Neutrophil (primary cell): ENCODE data around the gene PLCZ1.

Experiments
- H3K27ac ChIP-seq: fragments of 200-600 bp; sonication (generic); 2 replicates; pipeline ENCODE4 v1.5.1; 2016; ENCODE audit warnings: mild to moderate bottlenecking, moderate library complexity
- H3K27me3 ChIP-seq: fragments of 200-600 bp; sonication (generic); 2 replicates; pipeline ENCODE4 v1.6.0; 2016; ENCODE audit warnings: mild to moderate bottlenecking
- H3K36me3 ChIP-seq: fragments of 200-600 bp; sonication (generic); 2 replicates; pipeline ENCODE4 v1.5.1; 2017
- H3K4me1 ChIP-seq, 2 experiments: fragments of 200-600 bp in 1 of 2; sonication (generic) in 1 of 2; 1 replicate in 1 of 2; 2 replicates in 1 of 2; pipeline versions ENCODE4 v1.5.1 to v1.6.1; 2013 to 2016; ENCODE audit warnings: low read depth in 1 of 2, low read length in 1 of 2, mild to moderate bottlenecking in 1 of 2, moderate library complexity in 1 of 2; ENCODE audit not compliant: control insufficient read depth in 1 of 2, insufficient read depth in 1 of 2
- H3K4me3 ChIP-seq, 2 experiments: fragments of 200-600 bp in 1 of 2; sonication (generic) in 1 of 2; 1 replicate in 1 of 2; 2 replicates in 1 of 2; pipeline ENCODE4 v1.5.1; 2013 to 2016; ENCODE audit warnings: low read depth in 1 of 2, low read length in 1 of 2, mild to moderate bottlenecking in 1 of 2, moderate library complexity in 1 of 2
- H3K9me3 ChIP-seq: fragments of 200-600 bp; sonication (generic); 2 replicates; pipeline ENCODE4 v1.5.1; 2016
- CTCF ChIP-seq: fragments of 200-600 bp; sonication (generic); IDR thresholded peaks from 2 replicates; pipeline ENCODE4 v1.5.1; 2016; ENCODE audit warnings: antibody characterized with exemption

Gene PLCZ1

GRCh38 chr12:18683327-18684013 lies 54.3 kb downstream of the PLCZ1 start:
- no peaks in the 10 kb centered on the region for H3K9me3 ChIP-seq
- H3K27me3 ChIP-seq: no peaks in the 10 kb centered on the region
- no peak overlapping the region for H3K27ac ChIP-seq
- no peaks in the 10 kb centered on the region for H3K36me3 ChIP-seq
- TF ChIP-seq CTCF: no peak
- H3K4me3 ChIP-seq: no peak overlapping the region
- H3K4me1 ChIP-seq: no peaks in the 10 kb centered on the region

- H3K4me3 ChIP-seq: no peak overlapping the region
- TF ChIP-seq CTCF: no peak
- no peaks in the 10 kb centered on the region for H3K36me3 ChIP-seq
- H3K4me1 ChIP-seq: no peaks in the 10 kb centered on the region
- no peaks in the 10 kb centered on the region for H3K9me3 ChIP-seq
- no peaks in the 10 kb centered on the region for H3K27me3 ChIP-seq
- H3K27ac ChIP-seq: no peak overlapping the region
These were observed 56.0 kb downstream of the PLCZ1 start for GRCh38 chr12:18681818-18682217.

- H3K9me3 ChIP-seq: no peaks in the 10 kb centered on the region
- no peaks in the 10 kb centered on the region for H3K36me3 ChIP-seq
- no peaks in the 10 kb centered on the region for H3K4me1 ChIP-seq
- no peak overlapping the region for H3K4me3 ChIP-seq
- H3K27me3 ChIP-seq: no peaks in the 10 kb centered on the region
- no peak for TF ChIP-seq CTCF
- no peak overlapping the region for H3K27ac ChIP-seq
These were observed 60.7 kb downstream of the PLCZ1 start for GRCh38 chr12:18676996-18677588.

- H3K36me3 ChIP-seq: no peaks in the 10 kb centered on the region
- no peaks in the 10 kb centered on the region for H3K4me1 ChIP-seq
- H3K4me3 ChIP-seq: no peak overlapping the region
- no peaks in the 10 kb centered on the region for H3K9me3 ChIP-seq
- TF ChIP-seq CTCF: no peak
- H3K27ac ChIP-seq: no peak overlapping the region
- no peaks in the 10 kb centered on the region for H3K27me3 ChIP-seq
These were observed 61.7 kb downstream of the PLCZ1 start for GRCh38 chr12:18676141-18676540.

- Histone ChIP-seq H3K27me3 (no peaks in the 10 kb centered on the region), H3K36me3 (no peaks in the 10 kb centered on the region), H3K4me1 (no peaks in the 10 kb centered on the region), H3K4me3 (no peak overlapping the region), H3K9me3 (no peaks in the 10 kb centered on the region), H3K27ac (no peak overlapping the region)
- TF ChIP-seq CTCF: no peak
These were observed 79.0 kb downstream of the PLCZ1 start for GRCh38 chr12:18658829-18659228.
